GM10248 (cell line): ENCODE measurements around the gene GMPR2.
A peak's percentile ranks its signal among the peaks of the same experiment; 100 is the strongest.

Experiments used
- CTCF ChIA-PET: fragments of 300-600 bp; sonication (Branson Sonifier 250); formaldehyde crosslinking; extraction: SDS; loops from one replicate; lab custom pipeline; 2021; ENCODE audit warnings: antibody characterized with exemption; lab: Yijun Ruan, JAX
- POLR2A ChIA-PET: fragments of 350-650 bp; sonication (Branson Sonifier 250); formaldehyde crosslinking; extraction: SDS; loops from one replicate; lab custom pipeline; 2020; ENCODE audit warnings: antibody characterized with exemption; lab: Yijun Ruan, JAX
- DNase-seq: peaks from one replicate; pipeline ENCODE4 v3.0.0; 2012; ENCODE audit errors: extremely low spot score
- TF ChIP-seq, protein P1 (sequence below): IDR thresholded peaks from 2 replicates; pipeline ENCODE4 v1.5.1; 2012; ENCODE audit warnings: mild to moderate bottlenecking, low read depth; ENCODE audit errors: extremely low read depth, missing control alignments, control extremely low read depth

GMPR2 gene

DNA sequence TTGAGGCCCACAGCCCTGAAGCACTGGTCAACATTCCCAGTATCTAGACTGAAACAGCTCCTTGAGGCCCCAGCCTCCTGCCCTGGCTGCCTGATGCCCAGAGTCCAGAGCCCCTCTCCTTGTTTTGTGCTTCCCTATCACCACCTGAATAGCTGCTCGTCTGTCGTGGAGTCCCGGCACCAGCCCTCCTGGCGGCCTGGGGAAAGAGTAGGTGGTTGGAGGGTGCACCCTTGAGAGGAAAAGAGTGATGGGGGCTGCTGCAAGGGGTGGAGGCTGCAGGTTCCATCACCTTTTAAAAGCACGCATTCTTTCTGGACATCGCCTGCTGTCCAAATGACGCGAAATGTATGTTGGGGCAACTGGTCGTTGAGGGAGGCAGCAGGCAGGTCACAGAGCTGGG, 35.5 kb downstream of the GMPR2 start:
- no peak for DNase-seq
- CTCF ChIA-PET = interaction anchor here (1.0 to 9.2 kb wide), 5 partner anchors 13 to 40 kb away, joined by 3 to 67 read pairs (median 38); partner anchors contain the start of genes CIDEB, LTB4R2 and TINF2
- TF ChIP-seq, protein P1, sequence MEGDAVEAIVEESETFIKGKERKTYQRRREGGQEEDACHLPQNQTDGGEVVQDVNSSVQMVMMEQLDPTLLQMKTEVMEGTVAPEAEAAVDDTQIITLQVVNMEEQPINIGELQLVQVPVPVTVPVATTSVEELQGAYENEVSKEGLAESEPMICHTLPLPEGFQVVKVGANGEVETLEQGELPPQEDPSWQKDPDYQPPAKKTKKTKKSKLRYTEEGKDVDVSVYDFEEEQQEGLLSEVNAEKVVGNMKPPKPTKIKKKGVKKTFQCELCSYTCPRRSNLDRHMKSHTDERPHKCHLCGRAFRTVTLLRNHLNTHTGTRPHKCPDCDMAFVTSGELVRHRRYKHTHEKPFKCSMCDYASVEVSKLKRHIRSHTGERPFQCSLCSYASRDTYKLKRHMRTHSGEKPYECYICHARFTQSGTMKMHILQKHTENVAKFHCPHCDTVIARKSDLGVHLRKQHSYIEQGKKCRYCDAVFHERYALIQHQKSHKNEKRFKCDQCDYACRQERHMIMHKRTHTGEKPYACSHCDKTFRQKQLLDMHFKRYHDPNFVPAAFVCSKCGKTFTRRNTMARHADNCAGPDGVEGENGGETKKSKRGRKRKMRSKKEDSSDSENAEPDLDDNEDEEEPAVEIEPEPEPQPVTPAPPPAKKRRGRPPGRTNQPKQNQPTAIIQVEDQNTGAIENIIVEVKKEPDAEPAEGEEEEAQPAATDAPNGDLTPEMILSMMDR = no peak
- POLR2A ChIA-PET = no interaction called here

- TF ChIP-seq, protein P1 = no peak
- POLR2A ChIA-PET = interaction anchor here (0.8 to 1.4 kb wide), 2 partner anchors 7 to 23 kb away, joined by 3 to 5 read pairs; no protein-coding TSS in a partner anchor
- no peak for DNase-seq
- CTCF ChIA-PET = interaction anchor here (1.8 to 9.2 kb wide), 8 partner anchors 12 to 39 kb away, joined by 5 to 68 read pairs (median 35); partner anchors contain the start of genes CIDEB, LTB4R2 and TINF2
Observed at GRCh38 chr14:24269368-24269767, 36.6 kb downstream of the GMPR2 start.

GRCh38 chr14:24269910-24270536, 37.3 kb downstream of the GMPR2 start:
- CTCF ChIA-PET = interaction anchor here (1.0 to 9.2 kb wide), 18 partner anchors 8 to 162 kb away, joined by 3 to 68 read pairs (median 8); partner anchors contain the start of genes CIDEB, IRF9, LTB4R2 and MDP1
- POLR2A ChIA-PET = interaction anchor here (0.8 to 2.0 kb wide), 4 partner anchors 8 to 27 kb away, joined by 3 to 13 read pairs (median 4); partner anchors contain the start of gene TINF2
- TF ChIP-seq, protein P1 = no peak
- no peak for DNase-seq

DNA sequence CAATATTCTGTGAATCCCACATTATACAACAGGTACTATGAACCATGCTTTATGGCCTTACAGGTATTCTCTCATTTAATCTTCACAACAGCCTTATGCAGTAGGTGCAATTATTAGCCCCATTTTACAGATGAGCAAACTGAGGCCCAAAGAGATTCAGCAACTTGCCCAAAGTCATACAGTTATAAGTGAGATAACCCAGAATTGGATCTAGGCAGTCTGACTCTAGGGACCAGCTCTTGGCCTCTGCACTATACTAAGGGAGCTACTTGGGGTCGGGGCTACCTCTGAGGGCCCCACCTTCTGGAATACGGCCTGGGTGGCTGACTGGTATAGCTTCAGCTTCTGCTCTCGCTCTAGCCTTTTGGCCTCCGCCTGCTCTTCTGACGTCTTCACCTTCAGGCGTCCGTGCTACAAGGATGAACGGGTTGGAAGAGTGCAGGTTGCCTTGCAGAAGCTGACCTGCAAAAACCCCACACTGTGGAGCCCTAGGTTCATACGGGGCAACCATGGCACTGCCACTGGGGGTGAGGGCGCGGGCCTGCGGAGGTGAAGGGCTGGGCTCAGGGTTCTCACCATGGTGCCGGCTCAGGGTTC, 37.9 kb downstream of the GMPR2 start:
- POLR2A ChIA-PET = interaction anchor here (0.7 to 2.0 kb wide), 7 partner anchors 9 to 159 kb away, joined by 3 to 13 read pairs (median 6); partner anchors contain the start of genes CBLN3, KHNYN and TINF2
- DNase-seq = no peak
- CTCF ChIA-PET = interaction anchor here (0.8 to 9.2 kb wide), 24 partner anchors 8 to 161 kb away, joined by 3 to 68 read pairs (median 8); partner anchors contain the start of genes CHMP4A, CIDEB, DCAF11 and DHRS1
- TF ChIP-seq, protein P1 = no peak

GRCh38 chr14:24271134-24271833, 38.6 kb downstream of the GMPR2 start, which contains the start of gene RABGGTA:
TSS of gene RABGGTA (minus strand) at chr14:24271597. CDS start at chr14:24271115, 482 bp downstream.
- POLR2A ChIA-PET = interaction anchor here (0.5 to 2.0 kb wide), 8 partner anchors 10 to 159 kb away, joined by 3 to 13 read pairs (median 5); partner anchors contain the start of genes CBLN3, KHNYN and TINF2
- TF ChIP-seq, protein P1 = peak; percentile 88
- CTCF ChIA-PET = interaction anchor here (0.8 to 9.2 kb wide), 27 partner anchors 9 to 161 kb away, joined by 3 to 68 read pairs (median 6); partner anchors contain the start of genes CHMP4A, CIDEB, DCAF11 and DHRS1
- peak; percentile 96 for DNase-seq
